SK-N-SH treated with all-trans-retinoic acid at 6 μM for 48 hours (cell line): ENCODE data around the gene LMF1.

Source experiments
- ARNTL ChIP-seq: fragments of 450-650 bp; formaldehyde crosslinking; IDR thresholded peaks from 2 replicates; pipeline ENCODE4 v1.5.0; 2020; ENCODE audit warnings: low read depth, mild to moderate bottlenecking, moderate library complexity, borderline replicate concordance
- BACH2 ChIP-seq: fragments of 250-450 bp; sonication (Bioruptor Pico); IDR thresholded peaks from 2 replicates; pipeline ENCODE4 v1.9.0; 2021; ENCODE audit warnings: mild to moderate bottlenecking, borderline replicate concordance
- CREB5 ChIP-seq: fragments of 250-450 bp; sonication (Bioruptor Pico); IDR thresholded peaks from 2 replicates; pipeline ENCODE4 v1.5.1; 2020; ENCODE audit warnings: low read depth, mild to moderate bottlenecking, moderate library complexity
- GLIS3 ChIP-seq: fragments of 250-450 bp; sonication (Bioruptor Pico); IDR thresholded peaks from 2 replicates; pipeline ENCODE4 v1.5.0; 2020; ENCODE audit warnings: mild to moderate bottlenecking, moderate library complexity
- ISL1 ChIP-seq: fragments of 250-450 bp; sonication (Bioruptor Pico); IDR thresholded peaks from 2 replicates; pipeline ENCODE4 v2.1.2; 2022; ENCODE audit warnings: mild to moderate bottlenecking, moderate library complexity
- PATZ1 ChIP-seq: fragments of 250-450 bp; sonication (Bioruptor Pico); IDR thresholded peaks from 2 replicates; pipeline ENCODE4 v1.8.0; 2020; ENCODE audit warnings: mild to moderate bottlenecking, moderate library complexity, borderline replicate concordance
- RARB ChIP-seq: fragments of 250-450 bp; sonication (Bioruptor Pico); IDR thresholded peaks from 2 replicates; pipeline ENCODE4 v1.8.0; 2021; ENCODE audit warnings: mild to moderate bottlenecking, moderate library complexity
- SNAI2 ChIP-seq: fragments of 250-450 bp; sonication (Bioruptor Pico); IDR thresholded peaks from 2 replicates; pipeline ENCODE4 v1.5.0; 2020; ENCODE audit warnings: mild to moderate bottlenecking, moderate library complexity
- TCF4 ChIP-seq: fragments of 250-450 bp; sonication (Bioruptor Pico); IDR thresholded peaks from 2 replicates; pipeline ENCODE4 v1.8.0; 2021; ENCODE audit warnings: mild to moderate bottlenecking, moderate library complexity, borderline replicate concordance
- ZC3H10 ChIP-seq: fragments of 250-450 bp; sonication (Bioruptor Pico); IDR thresholded peaks from 2 replicates; pipeline ENCODE4 v1.5.1; 2021; ENCODE audit warnings: mild to moderate bottlenecking, moderate library complexity
- ZFP30 ChIP-seq: fragments of 450-650 bp; formaldehyde crosslinking; IDR thresholded peaks from 2 replicates; pipeline ENCODE4 v1.5.0; 2022; ENCODE audit warnings: mild to moderate bottlenecking, moderate library complexity
- ZNF70 ChIP-seq: fragments of 450-650 bp; formaldehyde crosslinking; IDR thresholded peaks from 2 replicates; pipeline ENCODE4 v1.5.0; 2020; ENCODE audit warnings: mild to moderate bottlenecking, moderate library complexity
- TF ChIP-seq, protein P1 (sequence below): fragments of 250-450 bp; sonication (Bioruptor Pico); IDR thresholded peaks from 2 replicates; pipeline ENCODE4 v1.5.0; 2020; ENCODE audit warnings: mild to moderate bottlenecking, moderate library complexity

DNA sequence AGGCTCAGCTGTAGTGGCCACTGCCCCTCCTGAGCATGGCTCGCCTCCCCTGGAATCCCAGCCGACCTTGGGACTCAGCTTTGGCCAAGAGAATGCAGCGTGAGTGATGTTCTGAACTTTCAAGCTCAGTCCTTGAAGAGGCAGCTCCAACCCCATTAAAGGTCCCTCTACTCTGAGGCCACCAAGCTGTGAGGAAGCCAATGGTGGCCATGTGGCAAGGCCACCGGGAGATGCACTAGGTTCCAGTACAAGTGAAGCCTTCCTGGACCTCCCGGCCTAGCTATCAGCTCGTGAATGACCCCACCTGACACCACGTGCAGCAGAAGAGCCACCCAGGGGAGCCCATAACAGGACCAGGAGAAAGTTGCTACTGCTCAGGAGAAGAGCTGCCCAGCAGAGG lies 88.5 kb downstream of the LMF1 start:
- TF ChIP-seq PATZ1 (CRISPR knock-in tag) (no peak), RARB (CRISPR knock-in tag) (no peak), ZNF70 (no peak), ZC3H10 (CRISPR knock-in tag) (no peak), SNAI2 (CRISPR knock-in tag) (no peak), ISL1 (CRISPR knock-in tag) (no peak), GLIS3 (CRISPR knock-in tag) (no peak), BACH2 (CRISPR knock-in tag) (no peak), ZFP30 (CRISPR knock-in tag) (no peak), CREB5 (CRISPR knock-in tag) (no peak), ARNTL (CRISPR knock-in tag) (no peak), TCF4 (CRISPR knock-in tag) (no peak)
- TF ChIP-seq, protein P1, sequence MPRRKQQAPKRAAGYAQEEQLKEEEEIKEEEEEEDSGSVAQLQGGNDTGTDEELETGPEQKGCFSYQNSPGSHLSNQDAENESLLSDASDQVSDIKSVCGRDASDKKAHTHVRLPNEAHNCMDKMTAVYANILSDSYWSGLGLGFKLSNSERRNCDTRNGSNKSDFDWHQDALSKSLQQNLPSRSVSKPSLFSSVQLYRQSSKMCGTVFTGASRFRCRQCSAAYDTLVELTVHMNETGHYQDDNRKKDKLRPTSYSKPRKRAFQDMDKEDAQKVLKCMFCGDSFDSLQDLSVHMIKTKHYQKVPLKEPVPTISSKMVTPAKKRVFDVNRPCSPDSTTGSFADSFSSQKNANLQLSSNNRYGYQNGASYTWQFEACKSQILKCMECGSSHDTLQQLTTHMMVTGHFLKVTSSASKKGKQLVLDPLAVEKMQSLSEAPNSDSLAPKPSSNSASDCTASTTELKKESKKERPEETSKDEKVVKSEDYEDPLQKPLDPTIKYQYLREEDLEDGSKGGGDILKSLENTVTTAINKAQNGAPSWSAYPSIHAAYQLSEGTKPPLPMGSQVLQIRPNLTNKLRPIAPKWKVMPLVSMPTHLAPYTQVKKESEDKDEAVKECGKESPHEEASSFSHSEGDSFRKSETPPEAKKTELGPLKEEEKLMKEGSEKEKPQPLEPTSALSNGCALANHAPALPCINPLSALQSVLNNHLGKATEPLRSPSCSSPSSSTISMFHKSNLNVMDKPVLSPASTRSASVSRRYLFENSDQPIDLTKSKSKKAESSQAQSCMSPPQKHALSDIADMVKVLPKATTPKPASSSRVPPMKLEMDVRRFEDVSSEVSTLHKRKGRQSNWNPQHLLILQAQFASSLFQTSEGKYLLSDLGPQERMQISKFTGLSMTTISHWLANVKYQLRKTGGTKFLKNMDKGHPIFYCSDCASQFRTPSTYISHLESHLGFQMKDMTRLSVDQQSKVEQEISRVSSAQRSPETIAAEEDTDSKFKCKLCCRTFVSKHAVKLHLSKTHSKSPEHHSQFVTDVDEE (CRISPR knock-in tag) = no peak
